NCI-H146 treated with DMSO at 0.1 percent for 48 hours (cell line): ENCODE data around the gene LRRC59.
"Not testable (repeated sequence)": the region's sequence is repeated elsewhere in the genome, so short reads cannot be mapped to it uniquely, and the experiment has no call there.

ENCODE experiments used
- DNase-seq: peaks from one replicate; lab custom pipeline; 2025; ENCODE audit not compliant: unreplicated experiment; lab: John Stamatoyannopoulos, UW

Gene LRRC59

DNA sequence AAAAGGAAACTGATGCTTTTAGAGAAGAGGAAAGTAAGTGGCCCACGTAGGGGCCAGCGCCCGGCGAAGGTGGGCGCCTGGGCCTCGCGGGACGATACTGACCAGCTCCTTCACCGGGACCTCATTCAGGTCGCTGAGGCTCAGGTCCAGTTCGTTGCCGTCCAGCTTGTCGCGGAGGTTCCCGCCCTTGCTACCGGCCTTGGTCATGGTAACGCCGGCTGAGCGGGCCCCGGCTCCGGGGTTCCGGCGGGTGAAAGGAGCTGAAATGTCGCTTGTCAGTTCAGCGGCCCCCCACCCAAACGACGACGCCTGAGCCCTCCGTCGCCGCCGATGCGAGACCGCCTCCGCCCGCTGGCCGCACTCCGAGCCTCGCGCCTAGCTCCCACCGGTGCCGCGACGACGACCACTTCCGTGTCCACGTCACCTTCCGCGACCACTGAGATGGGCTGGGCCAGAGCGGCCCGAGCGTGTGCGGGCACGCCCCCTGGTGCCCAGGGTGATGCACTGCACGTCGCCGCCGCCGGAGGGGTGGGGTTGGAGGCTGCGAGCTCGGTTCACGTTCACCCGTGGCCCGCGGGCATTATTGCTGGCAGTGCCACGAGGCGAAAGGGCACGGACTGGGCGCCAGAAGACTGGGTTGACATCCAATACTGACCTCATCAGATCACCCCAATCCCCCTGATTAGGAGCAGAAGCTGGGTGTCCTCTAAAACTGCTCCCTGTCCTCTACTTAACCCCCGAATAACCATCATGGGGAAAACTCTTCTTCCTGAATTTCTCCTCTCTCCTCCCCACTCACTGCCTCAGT lies at the start of gene LRRC59:
Gene LRRC59 (minus strand): TSS at position 413 of the 808 bp plus-strand sequence. CDS start 206 bp downstream, at position 207.
- DNase-seq: peak; percentile 46

DNA sequence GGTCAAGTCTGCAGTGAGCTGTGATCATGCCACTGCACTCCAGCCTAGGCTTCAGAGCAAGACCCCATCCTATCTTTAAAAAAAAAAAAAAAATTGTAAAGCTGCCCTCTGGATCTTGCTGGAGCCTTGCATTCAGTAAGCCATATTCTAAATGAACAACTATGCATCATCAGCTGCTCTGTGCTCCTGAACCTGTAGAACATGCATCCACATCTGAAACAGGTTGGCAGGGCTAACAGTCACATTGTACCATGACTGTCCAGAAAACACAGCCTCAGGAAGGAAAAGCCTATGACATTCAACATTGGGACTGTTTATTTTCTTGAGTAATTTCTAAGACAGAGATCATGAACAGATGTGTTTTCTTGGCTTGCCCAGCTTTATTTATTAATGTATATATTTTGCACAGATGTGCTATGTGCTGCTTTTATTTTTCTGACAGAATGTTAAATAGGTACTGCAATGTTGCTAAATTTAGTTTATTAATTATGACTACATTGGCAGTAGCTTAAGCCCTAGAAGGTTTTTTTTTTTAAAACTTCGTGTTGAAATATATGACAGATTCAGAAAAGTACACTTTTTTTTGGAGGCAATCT lies 48.5 kb upstream of the LRRC59 start:
- DNase-seq: no peak

DNA sequence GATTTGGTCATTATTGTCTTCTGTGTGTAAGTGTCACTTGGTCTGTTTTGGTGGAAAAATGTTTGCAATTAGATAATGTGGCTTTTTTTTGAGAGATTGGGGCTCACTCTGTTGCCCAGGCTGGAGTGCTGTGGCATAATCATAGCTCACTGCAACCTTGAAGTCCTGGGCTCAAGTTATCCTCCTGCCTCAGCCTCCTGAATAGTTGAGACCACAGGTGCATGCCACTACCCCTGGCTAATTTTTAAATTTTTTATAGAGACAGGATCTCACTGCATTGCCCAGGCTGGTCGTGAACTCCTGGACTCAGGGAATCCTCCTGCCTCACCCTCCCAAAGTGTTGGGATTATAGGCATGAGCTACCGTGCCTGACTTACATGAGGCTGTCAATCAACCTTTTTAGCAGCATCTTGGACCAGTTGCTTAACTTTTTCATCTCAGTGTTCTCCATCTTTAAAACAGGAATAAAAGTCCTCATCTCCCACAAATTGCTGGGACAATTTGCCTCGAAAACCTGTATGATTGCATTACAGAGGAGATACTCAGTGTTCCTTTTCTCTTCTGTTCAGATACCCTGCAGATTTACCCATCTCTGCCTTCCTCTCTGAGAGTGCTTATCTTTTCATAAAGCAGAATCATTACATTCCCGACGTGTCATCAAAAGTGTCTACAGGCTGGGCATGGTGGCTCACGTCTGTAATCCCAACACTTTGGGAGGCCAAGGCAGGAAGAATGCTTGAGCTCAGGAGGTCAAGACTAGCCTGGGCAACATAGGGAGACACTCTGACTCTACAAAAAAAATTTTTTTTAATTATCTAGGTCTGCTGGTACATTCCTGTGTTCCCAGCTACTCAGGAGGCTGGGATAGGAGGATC lies 47.8 kb upstream of the LRRC59 start:
- no peak for DNase-seq

DNA sequence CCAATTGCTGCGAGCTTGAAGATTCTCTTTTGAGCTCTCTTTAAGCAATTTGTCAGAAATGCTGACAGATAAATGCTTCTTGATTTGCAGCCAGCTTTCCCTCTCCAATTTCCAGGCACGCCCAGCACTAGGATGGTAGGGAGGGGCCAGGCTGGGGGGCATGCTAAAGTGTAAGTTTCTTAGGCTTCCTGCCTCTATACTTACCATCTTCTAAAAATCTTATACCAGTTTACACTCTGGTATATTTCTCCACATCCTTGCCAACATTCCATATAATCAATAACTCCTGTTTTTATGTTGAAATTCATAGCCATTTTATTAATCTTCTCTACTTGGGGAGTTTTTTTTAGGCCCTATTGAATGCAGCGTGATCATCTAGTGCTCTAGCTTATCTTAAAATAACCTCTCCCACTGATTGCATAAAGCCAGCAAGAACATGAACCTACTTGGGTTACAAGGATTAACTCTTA lies 46.2 kb upstream of the LRRC59 start:
- no peak for DNase-seq

DNA sequence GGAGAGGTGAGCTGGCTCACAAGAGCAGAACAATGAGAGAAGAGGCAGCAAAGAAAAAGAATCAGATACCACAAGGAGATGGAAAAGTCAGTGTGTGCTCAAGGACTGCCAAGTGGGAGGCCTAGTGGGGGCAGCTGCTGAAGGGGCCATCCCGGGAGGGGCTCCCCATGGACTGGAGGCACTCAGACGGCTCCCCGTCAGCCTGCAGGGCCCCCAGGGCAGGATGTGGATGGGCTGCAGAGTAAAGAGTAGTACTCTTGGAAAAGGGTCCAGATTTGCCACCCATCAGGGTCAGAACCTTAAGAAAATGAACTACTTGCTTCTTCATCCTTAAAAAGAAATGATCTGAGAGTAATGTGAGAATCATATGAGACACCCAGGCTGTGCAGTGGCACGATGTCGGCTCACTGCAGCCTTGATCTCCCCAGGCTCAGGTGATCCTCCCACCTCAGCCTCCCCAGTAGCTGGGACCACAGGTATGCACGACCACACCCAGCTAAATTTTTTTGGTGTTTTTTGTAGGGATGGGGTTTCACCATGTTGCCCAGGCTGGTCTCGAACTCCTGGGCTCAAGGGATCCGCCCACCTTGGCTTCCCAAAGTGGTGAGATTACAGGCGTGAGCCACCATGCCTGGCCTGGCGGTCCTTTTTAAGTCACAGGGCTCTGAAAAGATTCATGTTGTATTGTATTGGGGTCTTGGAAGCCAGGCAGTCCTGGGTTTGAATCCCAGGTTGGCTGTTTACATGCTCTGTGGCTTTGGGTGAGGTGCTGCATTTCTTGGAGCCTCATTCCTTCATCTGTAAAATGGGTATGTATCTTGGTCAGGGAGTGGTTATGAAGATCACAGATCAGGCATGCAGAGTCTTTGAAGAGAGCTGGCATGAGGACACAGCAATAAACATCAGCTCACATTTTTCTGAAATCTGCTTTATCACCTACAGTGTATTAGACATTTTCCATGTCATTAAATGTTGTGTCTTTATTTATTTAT lies 43.8 kb upstream of the LRRC59 start:
- no peak for DNase-seq

DNA sequence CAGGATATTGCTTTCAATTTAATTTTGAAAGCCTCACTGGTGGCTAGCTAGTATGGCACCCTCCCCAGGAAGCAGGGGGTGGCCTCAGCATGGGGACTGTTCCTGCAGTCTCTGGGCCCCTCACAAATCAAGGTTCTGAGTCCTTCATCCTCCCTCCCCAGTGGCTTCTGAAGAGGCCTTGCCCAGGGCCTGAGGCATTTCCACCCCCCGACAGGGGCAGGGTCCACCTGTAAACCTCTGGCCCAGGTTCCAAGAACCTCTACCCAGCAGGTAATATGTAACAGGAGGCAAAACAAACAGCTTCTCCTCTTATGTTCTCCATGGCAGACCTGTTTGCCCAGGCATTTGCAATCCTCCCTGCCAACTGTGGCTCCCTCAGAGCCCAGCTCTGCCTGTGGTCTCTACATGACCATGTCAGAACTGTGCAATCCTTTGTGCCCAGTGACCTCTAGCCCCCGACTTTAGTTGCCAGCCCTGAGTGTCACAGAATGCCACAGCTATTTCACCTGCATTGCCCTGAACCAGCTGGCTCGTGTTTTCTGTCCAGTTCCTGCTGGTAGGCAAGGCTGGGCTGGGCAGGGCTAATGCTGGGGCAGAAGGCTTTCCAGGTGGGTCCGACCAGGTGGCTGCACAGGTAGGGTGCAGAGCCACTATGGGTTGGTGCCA lies 43.0 kb upstream of the LRRC59 start:
- peak; percentile 68 for DNase-seq

DNA sequence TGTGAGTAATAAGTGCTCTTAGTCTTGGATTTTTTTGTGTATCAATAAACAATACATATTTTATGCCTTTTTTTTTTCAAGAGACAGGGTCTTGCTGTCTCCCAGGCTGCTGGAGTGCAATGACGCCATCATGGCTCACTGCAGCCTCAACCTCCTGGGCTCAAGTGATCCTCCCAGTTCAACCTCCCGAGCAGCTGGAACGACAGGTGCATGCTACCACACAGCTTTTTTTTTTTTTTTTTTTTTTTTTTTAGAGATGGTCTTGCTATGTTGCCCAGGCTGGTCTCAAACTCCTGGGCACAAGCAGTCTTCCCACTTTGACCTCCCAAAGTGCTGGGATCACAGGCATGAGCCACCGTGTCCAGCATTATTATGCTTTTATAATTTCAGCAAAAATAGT lies 41.7 kb upstream of the LRRC59 start:
- no peak for DNase-seq

DNA sequence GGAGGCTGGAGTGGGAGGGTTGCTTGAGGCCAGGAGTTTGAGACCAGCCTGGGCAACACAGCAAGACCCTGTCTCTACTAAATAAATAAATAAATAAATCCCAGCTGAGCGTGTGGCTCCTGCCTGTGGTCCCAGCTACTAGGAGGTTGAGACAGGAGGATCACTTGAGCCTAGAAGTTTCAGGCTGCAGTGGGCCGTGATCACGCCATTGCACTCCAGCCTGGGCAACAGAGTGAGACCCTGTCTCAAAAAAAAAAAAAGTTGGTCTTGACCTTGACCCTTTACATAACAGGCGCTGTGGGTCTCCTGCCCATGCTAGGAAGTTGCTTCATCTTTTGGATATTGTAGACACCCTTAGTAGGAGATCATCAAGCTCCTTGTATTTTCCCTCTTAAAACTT lies 40.1 kb upstream of the LRRC59 start:
- no peak for DNase-seq

DNA sequence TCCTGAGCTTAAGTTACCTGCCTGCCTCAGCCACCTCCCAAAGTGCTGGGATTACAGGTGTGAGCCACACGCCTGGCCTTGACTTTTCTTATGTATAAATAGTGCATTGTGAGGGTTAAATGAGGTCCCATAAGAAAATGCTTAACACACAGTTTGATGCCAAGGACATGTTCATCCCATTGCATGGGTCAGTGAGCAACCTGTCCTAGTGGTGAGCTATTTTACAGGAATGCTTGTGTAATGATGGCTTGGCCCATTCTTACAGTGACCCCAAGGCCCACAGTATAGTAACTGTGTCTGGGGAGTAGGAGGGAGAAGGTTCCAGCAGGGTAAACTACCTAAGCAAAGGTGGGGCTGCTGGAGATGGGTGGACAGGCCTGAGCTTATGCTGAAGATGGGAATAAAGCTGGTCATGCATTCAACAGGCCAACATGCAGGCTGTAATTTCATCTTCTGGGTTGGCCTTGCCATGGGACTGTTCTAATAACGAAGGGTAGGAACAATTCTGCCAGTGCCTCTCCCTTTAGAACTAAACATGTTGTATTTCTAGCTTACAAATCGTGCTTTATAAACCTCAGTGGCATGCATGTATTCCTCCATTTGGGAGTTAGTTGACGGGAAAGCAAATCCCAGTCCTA lies 34.9 kb upstream of the LRRC59 start:
- no peak for DNase-seq

DNA sequence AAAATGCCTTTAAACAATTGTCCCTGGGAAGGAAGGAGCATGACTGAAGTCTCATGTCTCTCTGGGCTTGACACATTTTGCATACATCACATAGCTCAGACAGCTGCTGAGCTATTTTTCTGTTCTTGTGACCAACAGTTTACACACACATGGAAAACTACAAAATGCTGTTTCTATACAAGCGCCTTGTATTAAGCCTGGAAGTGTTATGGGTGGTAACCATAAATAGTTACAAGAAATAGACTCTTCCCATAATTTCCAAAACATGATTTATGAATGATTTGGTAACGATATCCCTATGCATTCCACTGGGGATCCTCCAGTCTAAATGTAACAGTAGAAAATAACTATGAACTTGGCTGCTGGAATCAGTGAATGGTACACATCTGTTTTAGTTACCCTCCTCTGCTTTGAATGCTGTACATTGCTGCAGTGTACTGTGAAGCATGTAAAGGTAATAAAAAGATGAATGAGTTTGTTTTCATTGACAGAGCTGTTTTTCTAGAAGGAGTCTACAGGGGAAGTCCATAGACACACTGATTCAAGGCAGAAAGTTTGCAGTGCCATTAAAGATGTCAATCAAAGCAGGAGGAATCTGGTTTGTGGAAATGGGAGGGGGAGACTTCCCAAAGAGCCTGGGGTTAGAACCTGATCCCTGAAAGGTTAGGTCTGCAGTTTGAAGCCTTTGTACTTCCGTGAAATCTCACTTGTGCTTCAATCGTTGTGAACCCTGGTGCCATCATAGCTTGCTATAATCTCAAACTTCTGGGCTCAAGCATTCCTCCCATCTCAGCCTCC lies 33.7 kb upstream of the LRRC59 start:
- no peak for DNase-seq

DNA sequence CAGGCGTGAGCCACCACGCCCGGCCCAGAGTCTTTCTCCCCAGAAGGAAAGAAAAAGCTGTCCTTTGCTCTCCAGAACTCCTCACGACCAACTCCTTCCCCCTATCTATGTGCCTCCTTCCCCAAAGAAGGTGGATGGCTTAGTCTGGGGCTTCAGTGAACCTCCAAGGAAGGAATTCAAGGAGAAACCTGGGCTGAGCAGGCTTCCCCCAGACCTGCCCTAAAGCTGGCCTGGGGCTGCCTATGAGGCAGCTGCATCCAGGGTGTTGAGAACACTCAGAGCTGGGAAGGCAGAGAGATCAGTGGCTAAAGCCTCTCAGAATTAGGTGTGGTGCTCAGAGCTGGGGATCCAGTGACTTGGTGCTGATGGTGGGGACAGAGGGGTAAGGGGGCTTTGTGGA lies 32.5 kb upstream of the LRRC59 start:
- DNase-seq: no peak

DNA sequence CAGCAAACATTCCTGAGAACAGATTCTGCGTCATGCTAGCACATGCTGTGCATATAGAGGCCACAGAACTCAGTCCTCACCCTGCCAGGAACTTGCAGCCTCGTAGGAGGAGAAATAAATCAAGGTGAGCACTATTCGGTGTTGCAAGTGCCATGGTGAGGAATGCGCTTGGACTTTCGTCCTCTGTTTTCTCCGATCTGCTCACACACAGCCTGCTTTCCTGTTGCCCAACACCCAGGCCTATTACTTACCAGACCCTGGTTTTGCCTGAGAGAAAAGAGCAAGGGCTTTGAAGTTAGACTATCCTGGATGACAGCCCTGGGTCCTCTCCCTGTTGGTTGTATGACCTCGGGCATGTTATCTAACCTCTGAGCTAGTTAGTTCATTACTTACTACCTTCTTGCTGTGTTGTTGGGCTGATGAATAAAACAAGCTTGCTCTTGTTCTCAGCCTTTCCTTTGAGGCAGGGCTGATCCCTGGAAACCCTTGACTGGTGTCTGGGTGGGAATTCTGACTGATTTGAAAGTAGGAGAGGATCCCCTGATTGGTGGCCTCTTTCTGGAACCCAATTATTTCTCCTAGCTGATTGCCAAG lies 31.6 kb upstream of the LRRC59 start:
- no peak for DNase-seq

DNA sequence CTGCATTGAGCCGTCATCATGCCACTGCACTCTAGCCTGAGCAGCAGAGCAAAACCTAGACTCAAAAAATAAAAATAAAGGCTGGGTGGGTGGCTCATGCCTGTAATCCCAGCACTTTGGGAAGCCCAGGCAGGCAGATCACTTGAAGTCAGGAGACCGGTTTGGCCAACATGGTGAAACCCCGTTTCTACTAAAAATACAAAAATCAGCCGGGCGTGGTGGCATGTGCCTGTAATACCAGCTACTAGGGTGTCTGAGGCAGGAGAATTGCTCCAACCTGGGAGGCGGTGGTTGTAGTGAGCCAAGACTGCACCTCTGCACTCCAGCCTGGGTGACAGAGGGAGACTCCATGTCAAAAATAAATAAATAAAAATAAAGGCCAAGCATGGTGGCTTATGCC lies 30.8 kb upstream of the LRRC59 start:
- DNase-seq: not testable (repeated sequence)

DNA sequence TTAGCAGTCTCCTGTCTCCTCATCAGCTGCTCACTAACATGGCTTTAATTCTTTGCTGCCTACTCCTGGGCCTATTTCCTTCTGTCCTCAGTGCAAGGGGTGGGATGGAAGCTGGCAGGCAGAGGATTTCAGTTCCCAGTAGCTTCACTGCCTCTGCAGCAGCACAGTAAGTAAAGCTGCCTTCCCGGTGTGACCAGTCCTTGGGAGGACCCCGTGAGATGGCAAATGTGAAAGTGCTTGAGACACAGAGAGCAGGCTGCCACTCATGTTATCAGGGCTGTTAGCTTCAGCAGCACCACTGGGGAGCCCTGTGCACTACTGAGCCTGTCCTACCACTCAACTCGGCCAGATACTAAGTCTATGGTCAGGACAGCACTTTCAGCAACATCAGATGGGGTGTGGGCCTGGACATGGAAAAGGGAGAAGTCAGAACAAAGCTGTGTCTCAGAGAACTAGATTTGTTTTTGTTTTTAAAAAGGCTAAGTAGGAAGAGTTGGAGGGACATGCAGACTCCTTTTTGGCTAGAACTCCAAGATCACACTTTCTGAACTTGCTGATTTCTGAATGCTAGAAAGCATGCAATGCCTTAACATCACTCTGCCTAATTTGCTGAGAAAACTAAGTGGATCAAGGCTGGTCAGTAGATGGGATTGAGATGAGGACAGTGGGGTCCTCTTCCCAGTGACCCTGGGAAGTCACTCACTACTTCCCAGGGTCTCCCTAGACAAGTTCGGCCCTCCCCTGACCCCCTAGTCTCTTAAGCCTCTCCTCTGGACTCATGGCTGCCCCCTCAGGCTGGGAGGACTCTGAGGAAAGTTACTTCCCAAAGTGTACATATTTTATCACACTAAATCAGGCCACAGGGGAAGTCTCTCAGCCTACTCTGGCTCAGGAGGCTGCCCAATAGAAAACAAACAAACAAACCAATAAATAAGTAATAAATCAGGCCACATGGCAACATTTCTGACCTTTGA lies 29.8 kb upstream of the LRRC59 start:
- DNase-seq: no peak

DNA sequence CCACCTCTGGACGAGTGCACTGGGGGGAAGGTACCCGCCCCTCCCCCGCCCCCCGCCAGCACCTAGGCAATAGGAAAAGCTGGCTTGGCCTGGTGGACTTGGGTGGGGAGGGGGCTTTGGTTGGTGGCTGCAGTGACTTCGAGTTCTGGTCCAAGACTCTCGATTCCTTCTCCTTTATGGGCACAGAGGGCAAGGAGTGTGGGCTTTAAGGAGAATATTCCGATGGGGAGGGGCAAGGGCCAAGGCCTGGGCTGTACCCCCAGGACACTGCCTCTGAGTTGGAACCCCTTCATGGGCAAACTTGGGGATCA lies 29.1 kb upstream of the LRRC59 start:
- DNase-seq: no peak

DNA sequence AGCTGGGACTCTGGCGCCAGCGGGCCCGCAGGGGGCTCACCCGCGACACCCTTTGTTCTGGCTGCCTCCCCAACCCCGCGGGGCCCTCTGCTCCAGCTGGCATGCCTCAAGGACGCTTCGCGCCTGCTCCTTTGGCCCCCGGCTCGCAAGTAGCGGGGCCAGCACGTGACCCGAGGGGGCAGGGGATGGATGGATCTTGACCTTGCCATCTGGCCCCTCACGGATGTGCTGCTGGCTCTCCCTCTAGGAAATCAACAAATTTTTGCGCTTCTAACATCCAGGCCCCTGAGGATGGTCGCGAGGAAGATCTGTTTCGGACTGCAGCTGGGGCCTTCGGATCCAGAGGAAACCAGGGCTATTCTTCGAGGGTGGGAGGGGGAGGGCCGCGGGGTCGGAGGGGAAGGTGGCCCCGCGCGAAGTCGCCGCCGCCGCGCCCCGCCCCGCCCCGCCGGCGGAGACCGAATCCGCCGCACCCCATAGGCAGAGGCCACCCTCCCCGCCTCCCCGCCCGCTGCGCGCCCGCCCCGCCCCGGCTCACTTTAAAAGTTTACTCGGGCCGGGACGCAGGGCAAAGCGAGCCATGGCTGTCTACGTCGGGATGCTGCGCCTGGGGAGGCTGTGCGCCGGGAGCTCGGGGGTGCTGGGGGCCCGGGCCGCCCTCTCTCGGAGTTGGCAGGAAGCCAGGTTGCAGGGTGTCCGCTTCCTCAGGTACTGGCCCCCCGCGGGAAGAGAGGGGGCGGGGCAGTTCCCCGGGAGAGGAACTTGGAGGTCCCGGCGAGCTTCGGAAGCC lies 28.6 kb upstream of the LRRC59 start, which contains the start of gene ACSF2:
Gene ACSF2 (plus strand): TSS at position 537 of the 790 bp plus-strand sequence. CDS start 44 bp downstream, at position 581.
- DNase-seq: peak; percentile 16
